Ascending aorta (tissue), 2 donors: ENCODE measurements around the gene SH2D6. TPM values are rescaled to one million over a fixed set of nuclear protein-coding genes. Genes with fewer than 3 reads are reported as not detected.
A peak's percentile ranks its signal among the peaks of the same experiment; 100 is the strongest.

Source experiments
- DNase-seq, 2 donors: peaks; one replicate each; pipeline ENCODE4 v3.0.0-alpha.2; 2019; ENCODE audit warnings: low spot score in 2 of 2
- H3K27ac ChIP-seq, 2 donors: fragments of 200-600 bp; sonication (generic); one replicate each; pipeline ENCODE4 v1.5.1; 2016 to 2017; ENCODE audit warnings: mild to moderate bottlenecking in 1 of 2
- H3K27me3 ChIP-seq: fragments of 200-600 bp; sonication (generic); one replicate; pipeline ENCODE4 v1.5.1; 2017
- H3K36me3 ChIP-seq, 2 donors: fragments of 200-600 bp; sonication (generic); one replicate each; pipeline ENCODE4 v1.5.1; 2016
- H3K4me1 ChIP-seq, 2 donors: fragments of 200-600 bp; sonication (generic); one replicate each; pipeline ENCODE4 v1.5.1; 2016 to 2017; ENCODE audit warnings: mild to moderate bottlenecking in 1 of 2
- H3K4me3 ChIP-seq, 2 donors: fragments of 200-600 bp; sonication (generic); one replicate each; pipeline ENCODE4 v1.5.1; 2016 to 2017; ENCODE audit warnings: mild to moderate bottlenecking in 1 of 2
- H3K9me3 ChIP-seq, 2 donors: fragments of 200-600 bp; sonication (generic); one replicate each; pipeline ENCODE4 v1.5.1; 2016
- CTCF ChIP-seq, 3 experiments: fragments of 200-600 bp in 2 of 3; fragments of 450-650 bp in 1 of 3; sonication (generic) in 2 of 3; IDR thresholded peaks; one replicate each; pipeline ENCODE4 v1.5.1; 2016 to 2019; ENCODE audit warnings: antibody characterized with exemption in 3 of 3, mild to moderate bottlenecking in 1 of 3, moderate library complexity in 1 of 3
- intact Hi-C: fragments of 100-400 bp; cut with DNase I; formaldehyde crosslinking; loops from one replicate; pipeline ENCODE4 v1.15.1; 2023
- total RNA-seq: library from RNA; depleted of rRNA; stranded (reverse); fragments of >200 nt; gene quantifications from one replicate; pipeline ENCODE4 v1.1.0, GENCODE V29; 2016

The SH2D6 gene
- total RNA-seq, 1 donor from 2014 or later, result not detected

- Histone ChIP-seq H3K4me1 (peaks cover 0 to 16% of the 10 kb centered on the region in 2 donors), H3K27me3 (no peaks in the 10 kb centered on the region), H3K27ac (no peak overlapping the region), H3K36me3 (no peaks in the 10 kb centered on the region), H3K4me3 (no peak overlapping the region), H3K9me3 (no peaks in the 10 kb centered on the region)
- TF ChIP-seq CTCF (IDR thresholded peaks at IDR 0.05), result no peak
- intact Hi-C loops, result no loop called here
- no peak for DNase-seq
These were observed 21.5 kb downstream of the SH2D6 start for GRCh38 chr2:85439986-85440385.

GRCh38 chr2:85440729-85441128 lies 22.2 kb downstream of the SH2D6 start:
- Histone ChIP-seq H3K27me3 (no peaks in the 10 kb centered on the region), H3K36me3 (no peaks in the 10 kb centered on the region), H3K9me3 (no peaks in the 10 kb centered on the region), H3K4me3 (no peak overlapping the region), H3K4me1 (peaks cover 0 to 21% of the 10 kb centered on the region in 2 donors), H3K27ac (no peak overlapping the region)
- intact Hi-C loops, result no loop called here
- no peak for TF ChIP-seq CTCF (IDR thresholded peaks at IDR 0.05)
- DNase-seq, result no peak

DNA sequence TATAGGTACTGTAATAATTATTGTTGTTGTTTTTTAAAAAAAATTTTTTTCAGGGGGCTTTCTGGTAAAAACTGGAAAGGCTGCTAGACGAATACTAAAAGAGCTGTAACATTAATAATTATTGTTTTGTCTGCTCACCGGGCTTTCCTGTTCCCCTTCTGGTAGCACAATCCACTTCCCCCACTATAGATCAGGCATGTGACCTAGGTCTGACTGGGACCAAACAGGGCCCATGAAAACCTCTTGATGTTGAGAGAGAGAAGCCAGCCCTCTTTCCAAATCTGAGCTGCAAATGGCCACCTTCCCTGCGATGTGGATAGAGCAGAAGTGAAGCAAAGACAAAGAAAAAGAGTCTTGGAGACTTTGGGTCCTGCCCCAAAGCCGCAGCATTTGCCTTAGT lies 23.4 kb downstream of the SH2D6 start:
- Histone ChIP-seq H3K27me3 (no peaks in the 10 kb centered on the region), H3K27ac (no peak overlapping the region), H3K4me3 (no peak overlapping the region), H3K36me3 (no peaks in the 10 kb centered on the region), H3K4me1 (peaks cover 0 to 26% of the 10 kb centered on the region in 2 donors), H3K9me3 (no peaks in the 10 kb centered on the region)
- DNase-seq, result no peak
- no peak for TF ChIP-seq CTCF (IDR thresholded peaks at IDR 0.05)
- intact Hi-C loops, result no loop called here

DNA sequence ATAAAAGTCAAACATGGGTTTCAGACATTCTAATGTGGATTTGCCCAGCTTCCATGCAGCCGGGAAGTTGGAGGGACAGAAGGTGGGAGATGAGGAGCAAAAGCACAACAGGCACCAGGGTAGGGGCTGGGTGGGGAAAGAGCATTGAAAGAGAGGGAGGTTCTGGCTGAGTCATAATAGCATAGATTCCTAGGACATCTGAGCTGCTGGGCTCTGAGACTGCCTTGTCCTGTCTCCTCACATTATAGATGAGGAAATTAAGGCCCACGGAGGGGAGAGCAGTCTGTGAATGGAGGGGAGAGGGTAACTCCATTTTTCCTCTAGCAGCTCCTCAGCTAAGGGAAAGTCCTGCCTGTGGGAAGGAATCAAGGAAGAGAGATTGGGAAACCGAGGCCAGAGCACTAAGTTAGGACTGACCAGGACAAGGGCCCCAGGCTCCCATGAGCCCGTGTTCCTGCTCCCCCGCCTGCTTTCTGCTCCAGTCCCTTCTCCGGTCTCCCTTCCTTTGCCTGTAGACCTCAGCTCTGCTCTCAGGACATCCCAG lies 26.2 kb downstream of the SH2D6 start:
- Histone ChIP-seq H3K4me3 (no peak overlapping the region), H3K9me3 (no peaks in the 10 kb centered on the region), H3K27me3 (no peaks in the 10 kb centered on the region), H3K36me3 (no peaks in the 10 kb centered on the region), H3K27ac (peak overlapping the region in 1 of 2 donors; percentile 69), H3K4me1 (peaks cover 0 to 10% of the 10 kb centered on the region in 2 donors)
- intact Hi-C loops, result no loop called here
- no peak for TF ChIP-seq CTCF (IDR thresholded peaks at IDR 0.05)
- no peak for DNase-seq

DNA sequence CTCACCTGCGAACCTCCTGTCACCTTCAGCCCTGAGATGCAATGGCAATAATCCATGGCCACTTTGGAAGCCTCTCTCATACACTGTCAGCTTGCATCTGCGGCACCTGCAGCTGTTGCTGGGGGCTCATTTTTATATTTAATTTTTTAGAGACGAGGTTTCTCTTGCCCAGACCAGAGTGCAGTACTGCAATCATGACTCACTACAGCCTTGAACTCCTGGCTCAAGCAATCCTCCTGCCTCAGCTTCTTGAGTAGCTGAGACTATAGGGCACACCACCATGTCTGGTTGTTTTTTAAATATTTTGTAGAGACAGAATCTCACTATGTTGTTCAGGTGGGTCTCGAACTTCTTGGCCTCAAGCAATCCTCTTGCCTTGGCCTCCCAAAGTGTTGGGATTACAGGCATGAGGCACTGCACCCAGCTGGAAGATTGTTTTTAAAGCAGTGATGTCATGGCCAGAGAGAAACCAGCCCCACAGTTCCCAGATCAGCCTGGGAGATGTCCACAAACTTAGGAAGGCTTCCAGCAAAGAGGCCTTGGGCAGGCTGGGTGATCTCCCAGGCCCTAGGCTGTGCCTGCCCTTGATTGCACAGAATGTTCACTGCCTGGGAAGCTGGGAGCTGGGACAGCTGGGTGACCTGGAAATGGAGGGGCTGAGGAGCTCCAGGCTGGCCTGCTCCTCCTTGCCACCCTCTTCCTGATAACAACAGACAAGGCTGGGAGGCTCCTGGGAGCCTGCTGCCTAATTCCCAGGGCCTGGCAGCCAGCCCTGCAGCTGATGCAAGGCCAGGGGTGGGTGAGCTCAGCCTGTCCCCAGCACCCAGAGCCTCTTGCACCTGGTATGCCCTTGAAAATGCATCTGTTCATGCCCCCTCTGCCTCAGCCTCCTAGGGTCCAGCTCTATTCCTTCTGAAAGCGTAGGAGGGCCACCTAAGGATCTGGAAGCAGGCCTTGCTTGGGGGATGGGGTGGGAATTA lies 27.1 kb downstream of the SH2D6 start:
- intact Hi-C loops, result no loop called here
- Histone ChIP-seq H3K27ac (peak overlapping the region; percentile 62 to 69), H3K27me3 (no peaks in the 10 kb centered on the region), H3K4me1 (peaks cover 0 to 10% of the 10 kb centered on the region in 2 donors), H3K36me3 (no peaks in the 10 kb centered on the region), H3K4me3 (no peak overlapping the region), H3K9me3 (no peaks in the 10 kb centered on the region)
- no peak for DNase-seq
- TF ChIP-seq CTCF (IDR thresholded peaks at IDR 0.05), result no peak
